ENCODE data around the gene AZI2. TPM values are rescaled to one million over a fixed set of nuclear protein-coding genes. Genes with fewer than 3 reads are reported as not detected.

AZI2 gene
- total RNA-seq, 2 experiments from 2014 or later: 27.4 to 31.5 TPM

- peaks cover under 1% of the 10 kb centered on the region for H3K4me1 Mint-ChIP-seq (ENCODE audit: low read depth)
- POLR2A ChIA-PET: no interaction called here
- ATAC-seq (ENCODE audit: poor library complexity): no peak
Observed at GRCh38 chr3:28315711-28316110, 32.9 kb downstream of the AZI2 start.

GRCh38 chr3:28308196-28308595, 40.4 kb downstream of the AZI2 start:
- no peaks in the 10 kb centered on the region for H3K9me3 Mint-ChIP-seq
- ATAC-seq (ENCODE audit: poor library complexity) (no peak), DNase-seq (no peak)
- CTCF ChIA-PET: interaction anchor here (0.6 kb wide), 1 partner anchor 596 kb away, joined by 3 read pairs; no protein-coding TSS in a partner anchor
- no peaks in the 10 kb centered on the region for H3K4me1 Mint-ChIP-seq (ENCODE audit: low read depth)
- no peak overlapping the region for H3K27ac Mint-ChIP-seq
- Histone ChIP-seq H3K36me3 (ENCODE audit: insufficient read depth, low read length) (no peaks in the 10 kb centered on the region), H3K4me3 (ENCODE audit: low read length) (no peak overlapping the region), H3K9me3 (ENCODE audit: control insufficient read depth in 1 of 2, insufficient read depth in 1 of 2, low read length in 2 of 2) (no peaks in the 10 kb centered on the region), H3K27me3 (ENCODE audit: control insufficient read depth in 1 of 2, insufficient read depth in 2 of 2, low read length in 2 of 2) (no peaks in the 10 kb centered on the region), H3K27ac (ENCODE audit: low read depth in 1 of 2, low read length in 2 of 2) (no peak overlapping the region), H3K4me1 (ENCODE audit: insufficient read depth, low read length) (no peaks in the 10 kb centered on the region)
- no peak for TF ChIP-seq CTCF (IDR thresholded peaks at IDR 0.05)
- H3K4me3 Mint-ChIP-seq: no peak overlapping the region
- intact Hi-C loops (cut with DNase I, micrococcal nuclease): no loop called here
- POLR2A ChIA-PET: no interaction called here
- peaks cover 6% of the 10 kb centered on the region for H3K36me3 Mint-ChIP-seq (ENCODE audit: low read depth)
- H3K27me3 Mint-ChIP-seq: no peaks in the 10 kb centered on the region

More at GRCh38 chr3:28315711-28316110, 32.9 kb downstream of the AZI2 start:
- intact Hi-C loops (cut with DNase I, micrococcal nuclease): no loop called here
- no peaks in the 10 kb centered on the region for H3K27me3 ChIP-seq (ENCODE audit: control insufficient read depth in 1 of 2, insufficient read depth in 2 of 2, low read length in 2 of 2)
- H3K27ac ChIP-seq (ENCODE audit: low read depth in 1 of 2, low read length in 2 of 2): no peak overlapping the region
- no peaks in the 10 kb centered on the region for H3K27me3 Mint-ChIP-seq
- no peak for TF ChIP-seq CTCF (IDR thresholded peaks at IDR 0.05)
- peaks cover 19% of the 10 kb centered on the region for H3K36me3 Mint-ChIP-seq (ENCODE audit: low read depth)
- no peak overlapping the region for H3K4me3 Mint-ChIP-seq
- no peak overlapping the region for H3K4me3 ChIP-seq (ENCODE audit: low read length)
- H3K4me1 ChIP-seq (ENCODE audit: insufficient read depth, low read length): no peaks in the 10 kb centered on the region
- no peaks in the 10 kb centered on the region for H3K9me3 ChIP-seq (ENCODE audit: control insufficient read depth in 1 of 2, insufficient read depth in 1 of 2, low read length in 2 of 2)
- peaks cover 7% of the 10 kb centered on the region for H3K36me3 ChIP-seq (ENCODE audit: insufficient read depth, low read length)
- H3K27ac Mint-ChIP-seq: no peak overlapping the region
- DNase-seq: no peak
- H3K9me3 Mint-ChIP-seq: no peaks in the 10 kb centered on the region
- CTCF ChIA-PET: no interaction called here

GRCh38 chr3:28301688-28302087, 46.9 kb downstream of the AZI2 start:
- no peak for DNase-seq
- Histone ChIP-seq H3K4me3 (ENCODE audit: low read length) (no peak overlapping the region), H3K27ac (ENCODE audit: low read depth in 1 of 2, low read length in 2 of 2) (no peak overlapping the region), H3K27me3 (ENCODE audit: control insufficient read depth in 1 of 2, insufficient read depth in 2 of 2, low read length in 2 of 2) (no peaks in the 10 kb centered on the region), H3K4me1 (ENCODE audit: insufficient read depth, low read length) (no peaks in the 10 kb centered on the region), H3K36me3 (ENCODE audit: insufficient read depth, low read length) (no peaks in the 10 kb centered on the region), H3K9me3 (ENCODE audit: control insufficient read depth in 1 of 2, insufficient read depth in 1 of 2, low read length in 2 of 2) (no peaks in the 10 kb centered on the region)
- no peaks in the 10 kb centered on the region for H3K4me1 Mint-ChIP-seq (ENCODE audit: low read depth)
- no peaks in the 10 kb centered on the region for H3K9me3 Mint-ChIP-seq
- no peak for TF ChIP-seq CTCF (IDR thresholded peaks at IDR 0.05)
- ATAC-seq (ENCODE audit: poor library complexity): no peak
- intact Hi-C loops (cut with DNase I, micrococcal nuclease): no loop called here
- no peak overlapping the region for H3K27ac Mint-ChIP-seq
- H3K27me3 Mint-ChIP-seq: no peaks in the 10 kb centered on the region
- peaks cover 5% of the 10 kb centered on the region for H3K36me3 Mint-ChIP-seq (ENCODE audit: low read depth)
- H3K4me3 Mint-ChIP-seq: no peak overlapping the region
- POLR2A ChIA-PET: no interaction called here
- CTCF ChIA-PET: no interaction called here

Measured in CD4-positive, alpha-beta T cell (primary cell).